Inferior parietal cortex (tissue), 1 donor: ENCODE results near the gene MYRIP.
"Not testable (repeated sequence)": the region's sequence is repeated elsewhere in the genome, so short reads cannot be mapped to it uniquely, and the experiment has no call there.

Experiments
- DNase-seq: peaks from one replicate; pipeline ENCODE4 v3.0.0-alpha.2; 2016; ENCODE audit errors: extremely low spot score

MYRIP gene

DNA sequence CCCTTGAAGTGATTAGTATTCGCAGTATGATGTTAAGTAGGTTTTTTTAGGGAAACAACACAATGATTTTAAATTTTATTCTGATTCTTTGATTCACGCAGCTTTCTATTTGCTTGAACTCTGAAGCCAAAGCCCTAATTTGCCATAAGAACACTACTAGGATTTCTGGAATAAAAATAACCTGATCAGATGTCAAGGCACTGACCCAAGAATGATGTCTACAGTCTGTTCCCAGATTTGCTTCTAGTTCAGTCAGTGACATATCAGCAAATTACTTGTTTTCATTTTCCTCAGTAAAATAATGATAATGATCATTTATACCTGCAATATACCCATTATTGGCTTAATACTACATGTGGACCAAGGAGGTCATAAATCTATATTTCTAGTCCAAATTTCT lies 320.6 kb downstream of the MYRIP start:
- DNase-seq = no peak

DNA sequence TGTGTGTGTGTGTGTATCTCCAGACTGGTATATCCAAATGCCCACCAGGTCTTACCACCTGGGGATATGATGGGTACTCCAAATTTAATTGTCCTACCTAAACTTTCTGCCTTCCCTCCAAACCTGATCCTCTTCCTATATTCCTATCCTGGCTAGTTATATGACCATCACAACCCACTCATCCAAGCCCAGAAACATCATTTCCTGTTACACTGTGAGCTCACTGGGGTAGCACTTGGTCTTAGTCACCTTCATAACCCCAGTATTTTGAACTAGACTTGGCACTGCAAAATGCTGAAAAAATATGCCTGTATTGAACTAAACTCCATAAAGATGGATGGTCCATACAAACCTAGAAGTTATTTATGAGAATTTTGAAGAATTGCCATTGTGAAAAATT lies 321.3 kb downstream of the MYRIP start:
- DNase-seq = no peak

DNA sequence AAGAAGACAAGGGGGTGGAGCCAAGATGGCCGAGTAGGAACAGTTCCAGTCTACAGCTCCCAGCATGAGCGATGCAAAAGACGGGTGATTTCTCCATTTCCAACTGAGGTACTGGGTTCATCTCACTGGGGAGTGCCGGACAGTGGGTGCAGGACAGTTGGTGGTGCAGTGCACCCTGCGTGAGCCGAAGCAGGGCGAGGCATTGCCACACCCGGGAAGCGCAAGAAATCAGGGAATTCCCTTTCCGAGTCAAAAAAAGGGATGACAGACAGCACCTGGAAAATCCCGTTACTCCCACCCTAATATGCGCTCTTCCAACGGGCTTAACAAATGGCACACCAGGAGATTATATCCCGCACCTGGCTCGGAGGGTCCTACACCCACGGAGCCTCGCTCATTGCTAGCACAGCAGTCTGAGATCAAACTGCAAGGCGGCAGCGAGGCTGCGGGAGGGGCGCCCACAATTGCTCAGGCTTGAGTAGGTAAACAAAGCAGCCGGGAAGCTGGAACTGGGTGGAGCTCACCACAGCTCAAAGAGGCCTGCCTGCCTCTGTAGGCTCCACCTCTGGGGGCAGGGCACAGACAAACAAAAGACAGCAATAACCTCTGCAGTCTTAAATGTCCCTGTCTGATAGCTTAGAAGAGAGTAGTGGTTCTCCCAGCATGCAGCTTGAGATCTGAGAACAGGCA lies 324.6 kb downstream of the MYRIP start:
- DNase-seq = not testable (repeated sequence)

DNA sequence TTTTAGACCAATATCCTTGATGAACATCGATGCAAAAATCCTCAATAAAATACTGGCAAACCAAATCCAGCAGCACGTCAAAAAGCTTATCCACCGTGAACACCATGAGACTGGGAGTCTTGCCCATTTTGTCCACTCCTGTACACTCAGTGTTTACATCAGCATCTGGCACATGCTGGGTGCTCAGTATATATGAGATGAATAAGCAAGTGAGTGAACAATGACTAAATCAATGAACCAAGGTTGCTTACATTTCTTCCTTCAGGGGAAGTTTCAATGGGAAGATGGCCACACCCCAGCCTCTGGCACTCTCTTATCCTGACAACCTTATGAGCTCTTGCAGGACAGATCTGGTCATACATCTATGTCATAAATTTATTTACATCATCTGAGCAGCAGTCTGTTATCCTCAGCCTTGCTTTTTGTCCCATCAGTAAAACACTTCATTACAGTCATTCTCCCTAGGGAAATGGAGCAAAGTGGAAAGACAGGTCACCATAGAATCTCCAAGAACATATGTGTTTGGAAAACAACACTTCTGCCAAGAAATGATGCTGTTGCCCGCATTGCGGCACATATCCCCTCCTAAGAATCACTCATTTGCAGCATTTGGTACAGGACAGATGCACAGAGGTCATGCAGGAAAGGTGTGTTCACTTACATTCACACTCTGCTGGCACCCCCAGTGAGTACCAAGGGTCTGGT lies 328.3 kb downstream of the MYRIP start:
- DNase-seq = no peak

DNA sequence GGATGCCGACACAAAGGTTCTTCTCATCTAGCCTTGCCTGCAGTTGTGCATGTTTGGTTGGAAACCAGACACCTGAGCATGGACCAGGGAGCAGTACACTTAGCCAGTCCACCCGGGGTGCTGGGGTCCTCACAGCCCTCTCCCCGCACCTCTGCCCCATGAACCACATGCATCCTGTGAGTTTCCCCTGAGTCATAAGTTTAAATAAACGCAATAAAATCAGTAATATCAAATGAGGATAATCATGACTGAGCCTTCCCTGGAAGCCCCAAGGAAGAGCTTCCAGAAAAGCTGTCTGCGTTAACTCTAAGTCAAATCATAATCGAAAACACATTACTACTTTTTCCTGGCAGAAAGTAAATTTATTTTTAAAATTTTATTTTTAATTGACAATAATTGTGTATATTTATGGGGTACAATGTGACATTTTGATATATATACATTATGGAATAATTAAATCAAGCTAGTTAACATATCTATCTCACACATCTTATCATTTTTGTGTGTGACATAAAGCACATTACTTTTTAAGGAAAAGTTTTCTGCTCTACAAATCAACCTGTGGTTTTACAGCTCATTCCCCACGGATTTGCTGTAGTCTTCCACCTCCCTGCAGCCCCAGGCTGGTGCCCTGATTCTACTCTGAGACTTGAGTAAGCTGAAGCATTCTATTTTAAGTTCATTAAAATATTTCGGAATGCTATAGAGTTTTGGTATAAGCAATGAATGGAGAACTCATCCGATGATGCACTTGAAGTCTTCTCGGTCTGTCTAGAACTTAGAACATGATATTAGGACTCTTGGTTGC lies 334.1 kb downstream of the MYRIP start:
- DNase-seq = no peak

DNA sequence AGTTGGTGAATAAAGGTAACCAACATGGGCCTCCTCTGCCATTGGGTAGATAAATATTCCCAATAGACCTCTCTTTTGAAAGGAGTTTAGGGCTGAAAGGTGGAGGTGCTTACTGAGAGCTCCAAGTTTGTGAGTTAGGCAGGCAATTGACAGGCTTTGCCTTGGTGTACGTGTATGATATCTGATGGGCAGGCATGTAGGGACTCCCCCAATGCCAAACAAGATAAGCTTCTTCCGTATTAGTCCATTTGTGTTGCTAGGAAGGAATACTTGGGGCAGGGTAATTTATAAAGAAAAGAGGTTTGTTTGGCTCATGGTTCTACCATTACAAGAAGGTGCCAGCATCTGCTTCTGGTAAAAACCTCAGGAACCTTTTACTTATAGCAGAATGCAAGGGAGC lies 339.4 kb downstream of the MYRIP start:
- DNase-seq = no peak

DNA sequence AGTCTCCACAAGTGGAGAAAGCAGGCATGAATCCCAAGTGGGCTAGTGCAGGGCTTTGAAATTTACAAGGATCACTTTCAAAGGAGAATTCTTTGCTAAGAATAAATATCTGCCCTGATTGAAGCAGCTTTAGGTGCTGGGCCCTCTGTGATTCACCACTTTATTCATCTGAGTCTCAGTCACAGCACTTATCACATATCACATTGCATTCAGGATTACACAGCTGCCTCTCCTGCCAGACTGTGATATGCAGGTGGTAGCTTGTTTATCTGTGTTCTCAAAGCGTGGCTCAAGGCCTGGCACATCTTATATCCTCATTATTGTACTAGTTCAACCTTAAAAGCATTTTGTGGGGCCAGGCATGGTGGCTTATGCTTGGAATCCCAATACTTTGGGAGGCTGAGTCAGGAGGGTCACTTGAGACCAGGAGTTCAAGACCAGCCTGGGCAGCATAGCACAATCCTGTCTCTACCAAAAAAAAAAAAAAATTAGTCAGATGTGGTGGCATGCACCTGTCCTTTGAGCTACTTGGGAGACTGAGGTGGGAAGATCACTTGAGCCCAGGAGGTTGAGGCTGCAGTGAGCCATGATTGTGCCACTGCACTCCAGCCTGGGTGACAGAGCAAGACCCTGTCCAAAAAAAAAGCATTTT lies 343.2 kb downstream of the MYRIP start:
- DNase-seq = no peak

DNA sequence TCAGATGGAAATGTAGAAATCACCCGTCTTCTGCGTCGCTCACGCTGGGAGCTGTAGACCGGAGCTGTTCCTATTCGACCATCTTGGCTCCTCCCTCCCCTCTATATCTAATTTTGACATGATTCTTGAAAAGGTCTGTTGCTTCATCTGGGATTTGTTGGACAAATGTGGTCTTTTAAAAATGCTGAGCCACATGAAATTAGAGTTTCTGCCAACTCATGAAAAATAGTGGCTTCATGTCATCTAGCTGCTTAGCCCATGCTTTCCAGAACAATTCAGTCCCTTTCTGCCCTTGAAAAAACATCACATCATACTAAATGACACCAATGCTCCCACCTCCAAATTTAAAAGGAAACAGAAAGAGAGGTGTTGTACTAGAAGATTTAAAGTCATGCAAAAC lies 351.5 kb downstream of the MYRIP start:
- no peak for DNase-seq

DNA sequence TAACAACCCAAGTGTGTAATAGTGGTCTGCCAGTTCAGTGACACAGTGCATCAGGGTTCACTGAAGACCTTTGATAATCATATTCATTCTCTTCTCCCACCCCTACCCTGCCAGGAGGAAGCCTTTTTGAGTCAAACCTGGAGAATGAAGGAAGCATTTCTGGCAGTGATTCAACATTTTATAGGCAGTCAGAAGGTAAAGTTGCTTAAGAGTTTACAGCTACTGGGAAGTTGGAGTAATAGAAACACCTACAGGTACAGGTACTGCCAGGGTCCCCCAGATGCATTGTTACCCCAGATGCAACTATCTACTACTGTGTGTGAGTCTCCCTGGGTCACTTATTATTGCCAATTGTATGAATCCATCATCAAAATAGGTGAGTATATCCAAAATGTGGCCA lies 353.2 kb downstream of the MYRIP start:
- DNase-seq = no peak

DNA sequence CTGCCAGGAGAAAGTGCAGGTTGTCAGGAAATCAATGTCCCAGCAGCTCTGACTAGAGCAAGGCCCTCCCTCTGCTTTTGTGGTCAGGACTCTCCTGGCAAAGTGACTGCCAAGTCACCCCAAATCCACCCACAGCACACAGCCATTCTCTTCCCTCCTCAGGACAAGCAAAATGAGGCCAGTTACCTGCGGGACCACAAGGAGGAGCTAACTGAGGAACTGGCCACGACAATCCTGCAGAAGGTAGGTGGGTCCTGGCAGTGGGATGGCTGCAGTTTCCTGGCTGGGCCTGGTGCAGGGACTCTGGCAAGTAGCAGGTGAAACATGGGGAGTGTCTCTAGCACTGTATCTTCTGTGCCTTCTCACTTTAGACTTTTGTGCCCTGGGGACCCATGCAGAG lies 357.6 kb downstream of the MYRIP start:
- no peak for DNase-seq

DNA sequence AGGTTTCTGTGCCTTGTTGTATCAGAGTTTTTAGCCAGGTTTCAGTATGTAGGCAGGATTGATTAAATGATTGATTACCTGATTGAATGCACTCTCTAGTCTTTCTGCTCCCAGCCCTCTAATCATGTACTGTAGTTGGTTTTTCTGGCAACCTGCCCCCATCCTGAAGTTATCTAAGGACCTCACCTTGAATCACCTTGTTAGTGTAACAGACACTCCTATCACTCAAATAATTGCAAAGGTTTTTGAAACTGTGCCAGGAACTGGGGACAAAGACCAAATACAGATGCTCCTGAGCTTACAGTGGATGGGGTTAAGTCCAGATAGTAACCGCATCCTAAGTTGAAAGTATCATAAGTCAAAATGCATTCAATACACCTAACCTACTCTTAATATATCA lies 358.5 kb downstream of the MYRIP start:
- DNase-seq = no peak

DNA sequence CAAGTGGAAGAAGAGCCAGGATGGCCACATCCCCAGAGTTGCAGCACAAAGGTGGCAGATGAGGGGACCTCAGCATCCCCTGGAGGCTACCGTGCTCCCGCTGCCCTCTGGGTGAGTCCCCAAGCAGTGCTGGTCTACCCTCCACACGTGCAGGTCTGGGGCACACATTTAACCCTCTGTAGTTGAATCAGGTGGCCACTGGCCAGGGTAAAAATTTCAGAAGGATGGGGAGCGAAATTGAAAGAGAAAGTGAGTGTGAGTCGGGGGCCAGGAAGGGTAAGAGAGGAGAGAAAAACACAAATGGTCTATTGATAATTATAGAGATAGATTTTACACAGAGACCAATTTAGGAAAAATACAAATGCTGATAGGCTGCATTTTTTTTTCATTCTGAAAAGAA lies 360.6 kb downstream of the MYRIP start:
- DNase-seq = no peak

DNA sequence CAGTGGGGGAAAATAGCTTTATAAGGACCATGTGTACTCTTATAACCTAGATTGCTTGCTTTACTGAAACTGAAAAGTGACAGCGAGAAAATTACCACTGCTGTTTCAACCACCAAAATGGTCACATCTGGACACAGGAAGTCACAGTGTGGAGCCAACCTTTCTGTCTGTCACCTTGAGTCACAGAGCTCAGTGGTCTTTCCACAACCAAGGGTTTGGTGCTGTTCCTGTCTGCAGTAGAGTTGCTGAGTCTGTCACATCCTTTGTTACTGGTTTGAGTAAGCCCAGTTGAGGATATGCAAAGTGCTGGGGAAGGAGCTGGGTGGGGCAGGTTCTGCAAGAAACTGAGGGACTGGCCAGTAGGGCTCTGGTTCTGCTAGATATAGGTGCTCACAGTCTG lies 361.0 kb downstream of the MYRIP start:
- DNase-seq = no peak

DNA sequence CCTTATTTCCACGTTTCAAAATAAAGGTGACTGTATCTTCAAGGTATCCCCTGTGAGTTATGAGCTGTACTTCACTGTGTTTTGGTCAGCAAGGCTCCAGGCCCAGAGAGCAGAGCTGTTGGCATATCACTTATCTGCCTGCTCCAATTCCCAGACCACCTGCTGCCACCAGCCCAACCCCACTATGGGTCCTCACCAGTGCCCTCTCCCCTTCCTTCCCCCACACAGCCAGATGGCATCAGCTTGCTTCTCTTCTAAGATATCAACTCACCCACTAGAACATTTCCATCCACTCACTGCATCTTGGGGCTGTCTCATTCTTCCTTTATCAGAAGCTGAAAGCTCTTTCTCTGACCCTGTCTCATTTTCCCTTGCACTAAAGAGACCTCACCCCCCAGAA lies 363.2 kb downstream of the MYRIP start:
- no peak for DNase-seq

DNA sequence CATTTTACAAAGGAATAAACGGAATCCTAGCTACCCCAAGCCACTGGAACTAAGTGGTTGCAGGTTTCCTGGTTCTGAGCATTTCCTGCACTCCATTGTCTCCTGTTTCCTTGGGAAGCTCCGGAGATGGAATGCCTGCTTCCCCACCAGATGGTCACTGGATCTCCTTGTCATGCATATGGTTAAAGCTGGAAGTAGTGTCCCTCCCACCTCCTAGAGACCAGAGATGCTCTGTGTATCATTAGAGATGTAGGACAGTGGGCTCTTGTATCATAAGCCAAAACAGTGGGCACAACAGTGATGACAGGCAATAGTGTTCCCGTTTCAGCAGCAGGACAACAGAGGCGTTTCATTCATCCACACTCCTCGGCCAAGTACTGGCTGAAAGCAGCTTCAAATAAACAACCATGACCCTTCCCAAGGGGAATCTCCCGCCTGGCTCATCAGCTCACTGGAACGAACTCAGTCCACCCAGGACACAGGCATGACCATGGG lies 363.9 kb downstream of the MYRIP start:
- DNase-seq = peak; percentile 82

DNA sequence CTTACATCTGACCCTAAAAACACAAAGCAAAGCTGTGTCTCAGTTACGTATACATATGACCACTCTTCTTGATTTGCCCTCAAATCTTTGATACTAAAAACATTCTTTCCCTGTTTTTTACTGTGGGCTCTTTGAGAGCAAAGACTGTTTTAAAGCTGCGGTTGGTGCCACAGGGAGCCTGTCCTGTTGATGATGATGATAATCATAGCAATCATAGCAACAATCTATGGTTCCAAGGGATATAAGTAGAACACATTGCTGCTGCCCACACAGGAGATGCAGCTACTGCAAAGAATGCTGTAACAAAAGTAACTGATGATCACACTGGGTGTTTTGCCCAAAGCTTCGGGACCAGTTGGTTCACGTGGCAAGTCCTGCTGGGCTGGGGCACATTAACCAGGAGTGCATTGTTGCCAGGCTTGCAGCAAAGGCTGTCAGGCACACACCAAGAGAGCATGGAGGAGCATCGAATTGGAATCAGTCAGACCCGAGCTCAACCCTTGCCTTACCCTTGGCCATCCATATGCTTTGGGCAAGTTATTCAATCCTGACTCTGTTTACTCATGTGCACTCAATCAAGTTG lies 368.7 kb downstream of the MYRIP start:
- peak; percentile 36 for DNase-seq

DNA sequence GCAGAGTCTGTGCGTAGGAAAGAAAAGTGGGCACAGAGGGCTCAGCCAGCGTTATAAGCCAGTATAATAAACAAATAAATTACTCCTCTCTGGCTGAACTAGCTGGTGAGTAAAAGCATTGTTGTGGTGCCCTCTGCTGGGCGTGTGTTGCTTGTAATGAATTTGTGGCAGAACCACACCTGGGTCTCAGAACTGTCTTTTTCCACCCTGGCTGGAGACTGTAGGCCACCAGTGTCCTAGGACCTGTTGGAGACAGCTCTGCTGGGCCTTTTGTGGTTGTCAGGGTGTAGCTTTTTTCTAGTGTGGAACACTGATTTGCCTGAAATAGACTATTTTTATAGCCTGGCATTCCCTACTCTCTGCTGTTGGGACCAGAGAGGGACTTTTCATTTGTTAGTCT lies 369.6 kb downstream of the MYRIP start:
- DNase-seq = peak; percentile 93

DNA sequence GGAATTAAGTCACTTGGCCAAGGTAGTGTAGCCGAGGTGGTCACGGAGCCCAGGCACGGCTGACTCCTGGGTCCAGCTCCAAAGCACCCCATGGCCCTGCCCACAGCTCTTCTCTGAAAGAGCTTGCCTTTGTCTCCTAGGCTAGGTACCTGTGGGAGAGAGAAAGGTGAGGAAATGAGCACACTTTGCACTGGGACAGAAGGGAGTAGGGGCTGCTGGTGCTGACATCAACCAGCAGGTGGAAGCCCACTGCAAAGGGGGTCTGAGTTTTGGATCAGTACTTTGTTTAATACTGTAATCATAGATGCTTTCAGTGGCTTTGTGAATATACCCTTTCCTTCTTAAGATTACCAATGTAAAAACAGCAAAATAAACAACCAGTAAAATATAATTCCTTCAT lies 371.8 kb downstream of the MYRIP start:
- no peak for DNase-seq

DNA sequence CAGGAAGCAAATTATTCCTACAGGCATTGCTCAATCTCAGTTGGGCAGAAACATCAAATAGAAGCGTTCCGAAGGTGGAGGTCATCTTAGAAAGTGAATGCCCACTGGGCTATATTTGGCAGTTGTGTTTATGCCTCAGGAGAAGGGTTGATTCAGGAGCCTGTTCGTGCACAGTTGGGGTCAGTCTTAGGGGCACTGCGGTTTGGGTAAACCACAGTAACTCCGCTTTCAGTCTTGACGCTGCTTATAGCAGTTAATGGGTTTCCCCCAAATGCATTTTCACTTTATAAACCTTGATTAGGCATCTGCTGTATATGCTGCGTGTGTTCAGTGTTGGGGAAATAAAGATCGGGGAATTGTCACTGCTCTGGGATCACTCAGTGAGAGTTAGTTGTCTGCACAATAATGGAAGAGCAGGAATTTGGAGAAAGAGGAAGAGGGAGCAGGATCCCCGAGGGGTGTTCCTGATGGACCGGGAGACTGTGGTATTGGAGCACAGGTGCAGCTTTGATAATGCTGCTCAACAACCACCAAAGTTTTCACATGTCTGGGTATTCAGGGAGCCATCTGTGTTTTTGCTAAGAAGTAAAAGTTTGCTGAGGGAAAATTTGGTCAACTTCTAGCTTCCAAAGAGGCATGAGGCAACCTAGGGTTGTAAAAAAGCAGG lies 375.8 kb downstream of the MYRIP start:
- no peak for DNase-seq

DNA sequence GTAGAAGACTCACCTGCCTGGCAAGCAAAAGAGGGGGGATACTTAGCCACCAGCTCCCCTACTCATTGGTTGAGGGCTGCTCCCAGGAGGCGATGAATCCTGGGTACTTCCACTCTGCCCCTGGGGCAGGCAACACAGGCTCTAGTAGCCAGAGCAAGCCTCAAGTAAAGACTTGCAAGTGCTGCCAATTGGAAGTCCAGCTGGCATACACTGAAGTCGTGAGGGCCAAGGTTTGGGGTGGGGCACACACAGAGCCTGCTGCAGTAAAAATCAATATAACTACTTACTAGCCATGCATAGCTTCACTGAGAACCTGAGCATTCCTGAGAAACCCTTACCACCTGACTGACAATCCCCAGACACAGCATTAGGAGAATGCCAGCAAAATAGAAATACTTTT lies 377.1 kb downstream of the MYRIP start:
- no peak for DNase-seq

DNA sequence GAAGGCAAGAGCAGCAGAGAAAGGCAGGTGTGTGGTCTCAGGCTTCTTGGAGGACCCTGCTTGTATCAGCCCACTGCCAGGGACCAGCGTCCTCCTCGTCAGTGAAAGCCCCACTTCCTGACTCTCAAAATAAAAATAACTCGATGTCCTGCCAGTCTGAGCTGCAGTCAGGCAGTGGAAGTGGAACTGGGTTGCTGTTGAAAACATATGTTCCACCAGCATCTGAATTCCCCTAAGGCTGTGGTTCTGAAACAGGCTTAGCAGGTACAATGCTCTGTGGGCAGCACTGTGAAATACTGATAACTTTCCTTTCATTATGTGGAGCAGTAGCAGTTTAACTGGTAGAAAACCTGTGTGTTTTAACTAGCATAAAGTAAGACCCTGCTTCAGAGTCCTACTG lies 378.5 kb downstream of the MYRIP start:
- no peak for DNase-seq
